H1 (cell line): ENCODE results near the gene IL10. TPM values are rescaled to one million over a fixed set of nuclear protein-coding genes. Genes with fewer than 3 reads are reported as not detected.

Experiments
- CTCF ChIA-PET: fragments of 300-600 bp; sonication (Branson Sonifier 250); formaldehyde crosslinking; loops from one replicate; lab custom pipeline; 2021; ENCODE audit not compliant: partially characterized antibody; lab: Charles Lee
- POLR2A ChIA-PET: fragments of 300-600 bp; sonication (Branson Sonifier 250); formaldehyde crosslinking; loops from one replicate; lab custom pipeline; 2021; ENCODE audit warnings: inconsistent platforms; ENCODE audit not compliant: partially characterized antibody; lab: Charles Lee
- DNase-seq, 2 experiments: peaks; one replicate each; pipeline versions ENCODE4 v3.0.0 to v3.0.0-alpha.2; 2010 to 2022; ENCODE audit warnings: low spot score in 2 of 2, low read depth in 1 of 2, mixed read lengths in 1 of 2
- FAIRE-seq: peaks from 2 replicates; lab custom pipeline; 2011; peaks lifted over from hg19 to GRCh38; lab: Jason Lieb, UNC
- H2AFZ ChIP-seq: 2 replicates; pipeline ENCODE4 v1.8.1; 2012; ENCODE audit warnings: low read length, inconsistent platforms
- H2AK5ac ChIP-seq: 2 replicates; pipeline ENCODE4 v1.6.1; 2013; ENCODE audit warnings: low read depth, low read length
- H2BK120ac ChIP-seq: replicated peaks from 2 replicates; pipeline ENCODE3; 2013; ENCODE audit warnings: low read depth, low read length, inconsistent platforms
- H2BK12ac ChIP-seq: 2 replicates; pipeline ENCODE4 v1.6.1; 2013; ENCODE audit warnings: low read depth, low read length
- H2BK15ac ChIP-seq: 2 replicates; pipeline ENCODE4 v1.6.1; 2013; ENCODE audit warnings: low read length
- H2BK20ac ChIP-seq: 2 replicates; pipeline ENCODE4 v1.6.1; 2013; ENCODE audit warnings: low read length
- H2BK5ac ChIP-seq: 2 replicates; pipeline ENCODE4 v1.6.1; 2013; ENCODE audit warnings: low read depth, low read length
- H3K14ac ChIP-seq: 2 replicates; pipeline ENCODE4 v1.6.1; 2013; ENCODE audit warnings: inconsistent platforms; ENCODE audit not compliant: insufficient read length
- H3K18ac ChIP-seq: 2 replicates; pipeline ENCODE4 v1.6.1; 2013; ENCODE audit warnings: low read length; ENCODE audit errors: extremely low read depth
- H3K23ac ChIP-seq: 2 replicates; pipeline ENCODE4 v1.6.1; 2013; ENCODE audit warnings: inconsistent platforms; ENCODE audit not compliant: insufficient read length
- H3K23me2 ChIP-seq: 2 replicates; pipeline ENCODE4 v1.6.1; 2013; ENCODE audit warnings: low read depth, low read length
- H3K27ac ChIP-seq: 2 replicates; pipeline ENCODE4 v1.6.1; 2011; ENCODE audit warnings: low read depth, low read length, inconsistent platforms
- H3K27me3 ChIP-seq, 4 experiments: replicated peaks in 1 of 4; 1 replicate in 1 of 4; 2 replicates in 3 of 4; pipeline versions ENCODE4 v1.6.1 to v1.8.1; 2011 to 2013; ENCODE audit warnings: low read length in 3 of 4, mild to moderate bottlenecking in 3 of 4, inconsistent platforms in 2 of 4, mixed read lengths in 2 of 4, moderate library complexity in 1 of 4; ENCODE audit not compliant: control insufficient read depth in 3 of 4, insufficient read depth in 3 of 4; ENCODE audit errors: extremely low read depth in 1 of 4
- H3K36me3 ChIP-seq, 4 experiments: 2 replicates each; pipeline versions ENCODE4 v1.6.1 to v1.8.1; 2011 to 2013; ENCODE audit warnings: mild to moderate bottlenecking in 4 of 4, low read length in 3 of 4, moderate library complexity in 2 of 4, control low read depth in 1 of 4, inconsistent platforms in 1 of 4; ENCODE audit not compliant: insufficient read depth in 4 of 4, control insufficient read depth in 2 of 4
- H3K4ac ChIP-seq: replicated peaks from 2 replicates; pipeline ENCODE3; 2013; ENCODE audit warnings: low read length, low read depth, mixed read lengths, inconsistent platforms; ENCODE audit not compliant: insufficient read length
- H3K4me1 ChIP-seq, 4 experiments: replicated peaks in 1 of 4; 1 replicate in 1 of 4; 2 replicates in 3 of 4; pipeline versions ENCODE4 v1.6.1 to v1.8.1; 2011 to 2013; ENCODE audit warnings: low read length in 3 of 4, inconsistent platforms in 2 of 4, mixed read lengths in 1 of 4; ENCODE audit not compliant: insufficient read depth in 4 of 4, control insufficient read depth in 3 of 4
- H3K4me2 ChIP-seq, 2 experiments: 2 replicates each; pipeline versions ENCODE4 v1.6.1 to v1.8.1; 2011 to 2013; ENCODE audit warnings: low read depth in 2 of 2, low read length in 2 of 2, control low read depth in 1 of 2, inconsistent platforms in 1 of 2, mild to moderate bottlenecking in 1 of 2; ENCODE audit not compliant: insufficient read depth in 1 of 2
- H3K4me3 ChIP-seq, 4 experiments: fragments of 200-600, 300-600 bp in 1 of 4; sonication (generic), shearing (Covaris generic), sonication (Bioruptor Twin) in 1 of 4; 2 replicates each; pipeline versions ENCODE4 v1.5.1 to v1.8.1; 2011 to 2016; ENCODE audit warnings: low read length in 4 of 4, low read depth in 3 of 4, control low read depth in 2 of 4, inconsistent platforms in 2 of 4, mild to moderate bottlenecking in 2 of 4, mixed read lengths in 1 of 4, moderate library complexity in 1 of 4; ENCODE audit not compliant: insufficient read depth in 2 of 4; ENCODE audit errors: extremely low read depth in 1 of 4
- H3K56ac ChIP-seq: replicated peaks from 2 replicates; pipeline ENCODE3; 2013; ENCODE audit warnings: low read depth, mild to moderate bottlenecking, mixed read lengths, low read length, inconsistent platforms; ENCODE audit not compliant: insufficient read length
- H3K79me1 ChIP-seq: 2 replicates; pipeline ENCODE4 v1.6.1; 2013; ENCODE audit warnings: low read depth, low read length, control low read depth
- H3K79me2 ChIP-seq, 2 experiments: 2 replicates each; pipeline versions ENCODE4 v1.6.1 to v1.8.1; 2012 to 2013; ENCODE audit warnings: low read length in 2 of 2, mild to moderate bottlenecking in 2 of 2, inconsistent platforms in 1 of 2; ENCODE audit not compliant: insufficient read depth in 2 of 2, control insufficient read depth in 1 of 2
- H3K9ac ChIP-seq, 4 experiments: replicated peaks in 1 of 4; 1 replicate in 1 of 4; 2 replicates in 3 of 4; pipeline versions ENCODE4 v1.6.1 to v1.8.1; 2011 to 2013; ENCODE audit warnings: low read depth in 3 of 4, low read length in 3 of 4, control low read depth in 2 of 4, mild to moderate bottlenecking in 2 of 4, moderate library complexity in 2 of 4, inconsistent platforms in 1 of 4; ENCODE audit errors: extremely low read depth in 1 of 4
- H3K9me3 ChIP-seq, 2 experiments: 2 replicates each; pipeline versions ENCODE4 v1.6.1 to v1.8.1; 2012 to 2013; ENCODE audit warnings: mild to moderate bottlenecking in 2 of 2, moderate library complexity in 2 of 2, control low read depth in 1 of 2, inconsistent platforms in 1 of 2, low read depth in 1 of 2, low read length in 1 of 2, mixed read lengths in 1 of 2; ENCODE audit not compliant: insufficient read depth in 2 of 2
- H4K20me1 ChIP-seq, 2 experiments: replicated peaks in 1 of 2; 2 replicates each; pipeline versions ENCODE3 to v1.8.1; 2011 to 2013; ENCODE audit warnings: inconsistent platforms in 2 of 2, low read length in 2 of 2, mild to moderate bottlenecking in 1 of 2; ENCODE audit not compliant: insufficient read depth in 2 of 2, control insufficient read depth in 1 of 2
- H4K5ac ChIP-seq: 2 replicates; pipeline ENCODE4 v1.6.1; 2013; ENCODE audit warnings: low read length, low read depth, mixed read lengths, inconsistent platforms; ENCODE audit not compliant: insufficient read length
- H4K8ac ChIP-seq: 2 replicates; pipeline ENCODE4 v1.8.0; 2013; ENCODE audit warnings: mild to moderate bottlenecking, moderate library complexity, low read length, inconsistent platforms; ENCODE audit not compliant: insufficient read depth; ENCODE audit errors: extremely low read depth
- H4K91ac ChIP-seq: replicated peaks from 2 replicates; pipeline ENCODE3; 2013; ENCODE audit warnings: low read length, mixed read lengths, inconsistent platforms; ENCODE audit not compliant: insufficient read length
- BRCA1 ChIP-seq: IDR thresholded peaks from 2 replicates; pipeline ENCODE4 v1.6.1; 2012; ENCODE audit warnings: low read depth, low read length, improper control_type of control experiment
- CBX8 ChIP-seq: fragments of 300-800, 300-1000 bp; sonication (generic); IDR thresholded peaks from 2 replicates; pipeline ENCODE4 v1.7.1; 2016; ENCODE audit warnings: low read depth, low read length, borderline replicate concordance
- CHD2 ChIP-seq: IDR thresholded peaks from 2 replicates; pipeline ENCODE4 v1.6.1; 2012; ENCODE audit warnings: low read length, improper control_type of control experiment
- GABPA ChIP-seq: IDR thresholded peaks from 2 replicates; pipeline ENCODE4 v1.6.1; 2011; ENCODE audit warnings: mild to moderate bottlenecking, low read length, moderate library complexity, borderline replicate concordance; ENCODE audit not compliant: insufficient read depth
- HDAC6 ChIP-seq: IDR thresholded peaks from one replicate; pipeline ENCODE4 v1.7.1; 2012; ENCODE audit warnings: low read depth, mild to moderate bottlenecking, inconsistent platforms, low read length, moderate library complexity
- NANOG ChIP-seq: IDR thresholded peaks from 2 replicates; pipeline ENCODE4 v1.6.1; 2011; ENCODE audit warnings: low read length, low read depth, mild to moderate bottlenecking, inconsistent platforms; ENCODE audit not compliant: insufficient read depth, poor library complexity, severe bottlenecking
- PHF8 ChIP-seq: fragments of 200-600 bp; sonication (generic); conservative IDR thresholded peaks from 2 replicates; pipeline ENCODE4 v1.7.1; 2012; ENCODE audit warnings: low read depth, mild to moderate bottlenecking, inconsistent platforms, low read length, moderate library complexity
- POLR2AphosphoS5 ChIP-seq: IDR thresholded peaks from 2 replicates; pipeline ENCODE4 v1.6.1; 2011; ENCODE audit warnings: low read depth, low read length
- RXRA ChIP-seq: IDR thresholded peaks from 2 replicates; pipeline ENCODE4 v1.6.1; 2011; ENCODE audit warnings: low read depth, mild to moderate bottlenecking, low read length, moderate library complexity; ENCODE audit not compliant: insufficient read depth
- SIRT6 ChIP-seq: IDR thresholded peaks from one replicate; pipeline ENCODE4 v1.7.1; 2012; ENCODE audit warnings: low read length, inconsistent platforms
- SIX5 ChIP-seq: IDR thresholded peaks from 2 replicates; pipeline ENCODE4 v1.6.1; 2011; ENCODE audit warnings: mild to moderate bottlenecking, low read depth, low read length
- SP4 ChIP-seq: IDR thresholded peaks from 2 replicates; pipeline ENCODE4 v1.6.1; 2012; ENCODE audit warnings: low read length, inconsistent platforms
- YY1 ChIP-seq: IDR thresholded peaks from 2 replicates; pipeline ENCODE4 v1.6.1; 2011; ENCODE audit warnings: low read depth, mild to moderate bottlenecking, low read length
- WGBS, 2 experiments: shearing (Covaris generic) in 1 of 2; methylation state at CpG; one replicate each; pipeline versions ENCODE4 v1.1.6 to v1.1.7; 2013 to 2015; ENCODE audit warnings: low lambda C conversion rate in 2 of 2, mixed read lengths in 2 of 2, inconsistent platforms in 1 of 2, low coverage in 1 of 2, missing lambda C conversion rate in 1 of 2; ENCODE audit not compliant: insufficient replicate concordance in 2 of 2, insufficient coverage in 1 of 2, insufficient read length in 1 of 2; ENCODE audit errors: extremely low coverage in 1 of 2, missing lambda C conversion rate in 1 of 2; 5-methylcytosine and 5-hydroxymethylcytosine counted together
- polyA plus RNA-seq, 7 experiments: library from polyadenylated mRNA; depleted of rRNA in 3 of 7; stranded (reverse) in 5 of 7; unstranded in 2 of 7; fragments of >200 nt in 5 of 7; fragments of 200-250 nt in 2 of 7; gene quantifications; 1 replicate in 5 of 7; 2 replicates in 1 of 7; 4 replicates in 1 of 7; pipeline versions ENCODE4 v1.2.1 to v1.2.3, GENCODE V29; 2011 to 2013; ENCODE audit warnings: missing spikeins in 2 of 7, mixed read lengths in 2 of 7
- total RNA-seq: library from RNA; stranded (reverse); fragmentation: NEBNext Ultra II Directional; extraction: Animal tissue kit (Norgen Biotek cat#: 25700); gene quantifications from 2 replicates; pipeline ENCODE4 v1.2.1, GENCODE V29; 2021

IL10 gene
- total and polyA plus RNA-seq, 2 of the 8 experiments (the other 6 are each of a cell fraction or from before 2014, with no cell fraction given): not detected

DNA sequence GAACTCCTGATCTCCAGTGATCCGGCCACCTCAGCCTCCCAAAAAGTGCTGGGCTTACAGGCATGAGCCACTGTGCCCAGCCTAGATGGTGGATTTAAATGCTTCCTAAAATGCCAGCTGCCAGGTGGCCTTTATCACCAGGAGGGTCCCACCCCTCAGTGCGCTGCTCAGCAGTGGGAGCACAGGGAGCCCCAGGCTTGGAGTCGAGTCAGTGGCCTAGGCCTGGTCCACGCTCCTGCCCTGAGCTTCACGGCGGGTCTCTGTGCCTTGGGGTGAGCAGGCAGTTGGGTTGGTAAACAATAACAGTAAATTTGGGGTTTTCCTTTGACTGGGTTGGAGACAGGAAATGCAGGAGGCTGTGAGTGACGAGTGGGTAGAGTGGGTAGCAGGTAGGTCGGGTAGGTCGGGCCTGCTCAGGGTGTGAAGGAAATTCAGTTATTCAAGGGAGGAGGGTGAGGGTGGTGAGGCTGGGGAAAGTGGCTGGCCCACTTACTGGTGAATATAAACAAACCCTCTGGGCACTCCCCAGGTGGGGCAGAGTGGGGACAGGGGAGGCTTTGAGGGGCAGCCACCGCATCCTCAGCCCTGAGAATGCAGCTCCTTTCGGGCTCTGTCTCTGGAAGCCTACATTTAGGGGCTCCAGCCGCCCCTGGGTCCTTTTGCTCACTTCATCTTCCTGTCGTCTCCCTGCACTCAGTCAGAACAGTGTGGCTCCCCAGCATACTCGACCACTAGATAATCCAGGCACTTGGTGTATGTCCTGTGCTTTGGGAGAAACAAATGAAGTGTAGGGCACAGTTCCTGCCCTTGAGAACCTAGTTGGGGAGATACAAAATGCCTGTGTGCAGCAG is 35.2 kb downstream of the IL10 start:
- Histone ChIP-seq H4K20me1 (peaks cover 2 to 5% of the 10 kb centered on the region in 2 experiments), H2AFZ (no peak overlapping the region), H3K4me2 (no peak overlapping the region), H3K4me1 (peaks cover 0 to 3% (median 0%) of the 10 kb centered on the region in 4 experiments; a peak in 2 of 7 replicates), H4K8ac (no peak overlapping the region), H2BK12ac (no peak overlapping the region), H2AK5ac (no peak overlapping the region), H4K5ac (no peak overlapping the region), H3K4me3 (no peak overlapping the region), H3K9ac (no peak overlapping the region), H4K91ac (no peak overlapping the region), H2BK15ac (no peak overlapping the region), H3K14ac (no peak overlapping the region), H3K79me2 (no peaks in the 10 kb centered on the region), H2BK5ac (no peak overlapping the region), H3K56ac (no peak overlapping the region), H3K18ac (no peak overlapping the region), H3K79me1 (no peaks in the 10 kb centered on the region), H3K36me3 (peaks cover 0 to 6% (median 0%) of the 10 kb centered on the region in 4 experiments; a peak in 1 of 8 replicates), H3K23me2 (no peaks in the 10 kb centered on the region), H3K23ac (no peak overlapping the region), H2BK20ac (no peak overlapping the region), H3K27ac (no peak overlapping the region), H3K4ac (no peak overlapping the region), H3K9me3 (no peaks in the 10 kb centered on the region), H3K27me3 (no peaks in the 10 kb centered on the region), H2BK120ac (no peak overlapping the region)
- DNase-seq (no peak), FAIRE-seq (no peak)
- WGBS, 2 experiments: 90% methylated on average over 14 of the region's 14 CpGs; no CpG with 5 or more reads in 1 of the 2 experiments
- POLR2A ChIA-PET: no interaction called here
- CTCF ChIA-PET: interaction anchor here (0.7 to 8.0 kb wide), 32 partner anchors 8 to 245 kb away, joined by 3 to 81 read pairs (median 6); partner anchors contain the start of genes IL19 and IL24
- no peak for TF ChIP-seq YY1
- no peak for TF ChIP-seq RXRA
- TF ChIP-seq SIRT6: no peak
- TF ChIP-seq BRCA1: no peak
- TF ChIP-seq HDAC6: no peak
- no peak for TF ChIP-seq SP4
- no peak for TF ChIP-seq CHD2
- no peak for TF ChIP-seq SIX5
- TF ChIP-seq GABPA: no peak
- TF ChIP-seq PHF8: no peak
- TF ChIP-seq CBX8: no peak
- no peak for TF ChIP-seq POLR2AphosphoS5
- TF ChIP-seq NANOG: no peak
